GM21825 (cell line): ENCODE measurements around the gene EPOP.
A peak's percentile ranks its signal among the peaks of the same experiment; 100 is the strongest.

Source experiments
- ATAC-seq: cut with Tn5 transposase; IDR thresholded peaks from one replicate; pipeline ENCODE4 v1.9.1; 2021; ENCODE audit warnings: mild to moderate bottlenecking, moderate library complexity; ENCODE audit not compliant: unreplicated experiment

The EPOP gene

DNA sequence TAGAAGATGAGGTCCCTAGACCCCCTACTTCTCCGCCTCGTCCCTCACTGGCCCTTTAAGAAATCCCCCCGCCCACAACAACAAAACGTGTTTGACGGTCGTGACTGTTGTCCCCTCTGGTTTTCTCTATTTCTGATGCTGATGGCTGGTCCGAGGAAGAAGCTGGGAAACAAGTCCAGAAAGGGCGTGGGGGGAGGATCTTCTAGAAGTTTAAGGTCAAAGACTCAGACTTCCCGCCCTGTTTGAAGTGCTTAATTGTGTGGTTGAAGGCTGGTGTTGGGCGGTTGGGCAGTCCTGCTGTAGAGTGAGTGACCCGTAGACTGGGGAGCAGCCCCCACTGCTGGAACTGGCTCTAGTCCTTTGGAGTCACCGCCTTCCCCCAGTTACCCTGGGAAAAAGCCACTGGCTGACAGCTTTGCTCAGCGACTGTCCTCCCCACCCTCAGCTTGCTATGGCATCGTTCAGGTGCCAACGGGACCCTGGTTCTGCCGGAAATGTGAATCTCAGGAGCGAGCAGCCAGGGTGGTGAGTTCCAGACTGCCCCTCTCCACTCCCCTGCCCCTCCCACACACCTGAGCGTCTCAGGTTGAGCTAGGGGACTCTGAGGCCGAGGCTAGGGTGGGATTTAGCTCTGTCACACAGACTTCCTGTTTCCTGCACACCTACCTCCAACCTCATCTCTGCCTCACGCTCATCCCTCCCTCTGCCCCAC lies 31.9 kb upstream of the EPOP start:
- no peak for ATAC-seq

DNA sequence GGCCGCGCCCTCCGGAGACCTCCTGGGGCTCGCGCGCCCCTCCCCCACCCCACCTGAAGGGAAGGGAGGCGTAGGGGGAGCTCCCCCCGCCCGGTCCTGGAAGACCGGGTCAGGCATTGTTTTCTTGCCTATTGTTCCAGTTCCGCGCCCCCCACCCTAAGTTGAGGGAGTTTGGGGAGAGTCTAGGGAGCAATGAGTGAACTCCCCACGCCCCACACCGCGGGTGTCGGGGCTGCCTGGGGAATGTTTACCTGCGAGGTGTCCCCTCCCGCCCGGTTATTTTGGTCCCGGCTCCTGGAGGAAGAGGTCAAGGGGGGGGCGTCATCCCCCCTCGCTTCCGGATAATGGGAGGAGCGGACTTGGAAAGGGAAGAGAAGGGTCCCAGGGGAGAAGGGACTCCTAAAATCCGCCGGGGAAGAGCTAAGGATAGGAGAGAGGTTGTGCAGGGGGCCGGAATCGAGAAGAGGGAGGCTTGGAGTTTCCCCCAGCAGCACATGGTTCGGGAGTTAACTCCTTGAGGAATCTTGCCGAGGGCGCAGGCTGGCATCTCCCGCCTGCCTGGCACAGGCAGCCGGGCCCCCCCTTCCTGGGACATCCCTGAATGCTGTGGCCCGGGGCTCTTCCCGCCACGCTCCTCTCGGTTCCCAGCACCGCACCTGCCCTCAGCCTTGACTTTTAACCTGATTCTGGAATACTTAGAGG lies 31.2 kb upstream of the EPOP start:
- no peak for ATAC-seq

DNA sequence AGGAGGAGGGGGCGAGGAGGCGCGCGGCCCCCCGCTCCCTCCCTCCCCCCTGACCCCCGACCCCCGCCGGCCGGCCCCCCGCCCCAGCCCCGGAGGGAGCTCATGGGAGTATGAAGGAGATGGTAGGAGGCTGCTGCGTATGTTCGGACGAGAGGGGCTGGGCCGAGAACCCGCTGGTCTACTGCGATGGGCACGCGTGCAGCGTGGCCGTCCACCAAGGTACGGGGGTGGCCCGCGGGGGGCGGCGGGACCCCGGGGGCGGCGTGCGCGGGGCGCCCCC lies 30.7 kb upstream of the EPOP start:
- ATAC-seq = no peak

DNA sequence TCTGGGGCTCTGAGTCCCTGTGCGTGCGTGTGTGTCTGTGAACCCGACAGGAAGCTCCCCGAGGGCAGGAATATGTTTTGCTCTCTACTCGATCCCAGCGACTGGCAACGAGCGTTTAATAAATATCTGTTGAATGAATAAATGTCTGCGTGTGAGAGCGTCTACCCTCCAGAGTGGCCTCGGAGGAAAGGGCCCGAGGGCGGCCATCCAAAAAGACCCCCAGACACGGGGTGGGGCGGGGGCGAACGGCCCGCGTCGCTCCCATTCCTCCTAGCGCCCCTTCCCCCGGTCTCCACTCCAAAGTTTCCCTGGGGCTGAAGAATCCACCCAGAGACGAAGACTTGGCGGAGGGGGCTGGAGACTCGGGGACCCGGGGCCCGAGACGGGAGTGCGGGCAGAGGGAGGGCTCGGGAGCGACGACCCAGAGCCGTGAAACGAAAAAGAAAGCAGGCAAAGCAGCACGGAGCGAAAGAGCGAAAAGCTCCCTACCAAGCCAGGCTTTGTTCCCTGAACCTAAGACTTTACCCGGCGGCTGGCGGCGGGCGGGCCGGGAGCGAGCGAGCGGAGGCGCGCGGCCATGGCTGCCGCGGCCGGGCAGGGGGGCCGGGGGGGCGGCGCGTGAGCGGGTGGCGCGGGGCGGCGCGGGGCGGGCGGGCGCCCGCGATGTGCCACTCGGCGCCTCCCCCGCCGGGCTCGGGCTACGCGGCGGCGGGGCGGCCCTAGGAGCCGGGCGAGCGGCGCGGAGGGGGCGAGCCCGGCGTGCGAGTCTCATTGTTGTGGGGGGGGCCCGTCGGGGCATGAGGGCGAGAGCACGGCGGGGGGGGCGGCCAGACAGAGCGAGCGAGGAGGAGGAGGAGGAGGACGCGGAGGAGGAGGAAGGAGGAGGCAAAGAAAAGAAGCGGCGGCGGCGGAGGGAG lies 30.1 kb upstream of the EPOP start, which contains the start of gene MLLT6:
Gene MLLT6, plus strand, starts transcription at position 668 of the 917 bp plus-strand sequence. CDS start 360 bp downstream, outside the sequence.
- no peak for ATAC-seq

DNA sequence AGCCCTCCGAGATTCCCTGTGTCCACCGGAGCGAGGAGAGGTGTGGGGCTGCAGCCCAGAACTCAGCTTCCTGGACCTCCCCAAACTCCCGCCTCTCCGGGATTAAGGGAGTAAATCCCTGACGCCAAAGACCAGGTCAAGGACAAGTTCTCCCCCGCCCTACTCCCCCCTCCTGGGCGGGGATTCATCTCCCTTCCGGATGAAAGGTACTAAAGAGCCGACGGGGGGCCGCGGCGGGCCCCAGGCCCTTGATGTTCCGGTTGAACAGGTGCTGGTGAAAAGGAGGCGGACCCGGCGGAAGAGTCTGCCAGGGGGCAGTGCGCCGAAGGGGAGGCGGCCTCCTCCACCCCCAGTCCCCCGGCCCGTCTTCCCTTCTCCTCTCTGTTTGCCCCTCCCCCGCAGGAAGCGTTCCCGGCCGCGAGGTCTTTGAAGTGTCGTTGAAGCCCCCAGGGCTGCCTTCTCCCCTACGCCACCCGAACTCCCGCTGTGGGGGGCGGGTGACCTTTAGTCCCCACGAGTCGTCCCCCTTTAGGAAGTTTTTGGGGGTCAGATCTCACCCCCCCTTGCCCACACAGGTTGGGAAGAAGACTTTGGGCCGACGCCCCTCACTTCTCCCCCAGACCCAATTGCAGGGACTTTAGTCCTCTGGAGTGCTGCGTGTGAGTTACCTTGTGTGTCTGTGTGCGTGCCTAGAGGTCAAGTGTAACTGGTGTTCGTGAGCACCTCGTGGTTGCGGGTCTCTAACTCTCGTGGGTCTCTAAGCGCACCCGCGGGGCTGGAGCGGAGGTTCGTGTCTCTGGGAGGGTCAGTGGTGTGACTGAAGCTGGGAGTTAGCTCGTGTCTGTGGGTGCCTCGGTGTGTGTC lies 29.2 kb upstream of the EPOP start:
- no peak for ATAC-seq

DNA sequence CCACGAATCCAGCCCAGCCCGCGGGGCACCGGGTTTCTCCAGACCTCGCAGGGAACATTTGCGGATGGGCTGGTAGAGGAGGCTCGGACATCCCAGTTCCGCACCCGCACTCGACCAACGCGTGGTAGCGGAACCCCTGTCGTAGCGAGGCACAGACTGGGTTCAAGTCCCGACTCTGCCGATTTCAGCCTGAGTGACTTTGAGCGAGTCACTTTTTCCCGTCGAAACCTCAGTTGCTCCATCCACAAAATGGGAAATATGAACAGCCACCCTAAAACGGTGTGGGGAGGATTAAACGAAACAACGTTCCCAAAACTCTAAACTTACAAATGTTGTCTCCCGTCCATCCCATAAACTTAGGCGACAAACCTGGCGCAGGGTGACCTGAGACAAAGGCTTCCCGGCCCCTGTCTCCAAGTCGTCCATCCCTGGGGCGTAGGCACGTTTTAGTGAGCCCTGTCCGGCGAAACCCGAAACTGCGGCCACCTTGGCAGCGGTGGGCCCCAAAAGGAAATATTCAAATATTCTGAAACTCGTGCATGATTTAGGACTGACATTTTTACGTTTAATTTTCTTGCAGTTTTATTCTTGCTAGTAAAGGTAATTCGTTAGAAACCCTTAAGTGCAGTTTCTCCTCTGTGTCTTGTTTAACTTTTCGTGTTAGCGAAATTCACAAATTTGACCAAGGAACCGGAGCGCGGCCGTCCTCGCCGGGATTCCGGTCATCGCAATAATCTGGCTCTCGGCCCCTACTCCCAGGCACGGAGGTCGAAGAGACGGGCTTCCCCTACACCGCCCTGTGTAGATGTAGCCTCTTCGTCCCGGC lies 28.4 kb upstream of the EPOP start:
- no peak for ATAC-seq

DNA sequence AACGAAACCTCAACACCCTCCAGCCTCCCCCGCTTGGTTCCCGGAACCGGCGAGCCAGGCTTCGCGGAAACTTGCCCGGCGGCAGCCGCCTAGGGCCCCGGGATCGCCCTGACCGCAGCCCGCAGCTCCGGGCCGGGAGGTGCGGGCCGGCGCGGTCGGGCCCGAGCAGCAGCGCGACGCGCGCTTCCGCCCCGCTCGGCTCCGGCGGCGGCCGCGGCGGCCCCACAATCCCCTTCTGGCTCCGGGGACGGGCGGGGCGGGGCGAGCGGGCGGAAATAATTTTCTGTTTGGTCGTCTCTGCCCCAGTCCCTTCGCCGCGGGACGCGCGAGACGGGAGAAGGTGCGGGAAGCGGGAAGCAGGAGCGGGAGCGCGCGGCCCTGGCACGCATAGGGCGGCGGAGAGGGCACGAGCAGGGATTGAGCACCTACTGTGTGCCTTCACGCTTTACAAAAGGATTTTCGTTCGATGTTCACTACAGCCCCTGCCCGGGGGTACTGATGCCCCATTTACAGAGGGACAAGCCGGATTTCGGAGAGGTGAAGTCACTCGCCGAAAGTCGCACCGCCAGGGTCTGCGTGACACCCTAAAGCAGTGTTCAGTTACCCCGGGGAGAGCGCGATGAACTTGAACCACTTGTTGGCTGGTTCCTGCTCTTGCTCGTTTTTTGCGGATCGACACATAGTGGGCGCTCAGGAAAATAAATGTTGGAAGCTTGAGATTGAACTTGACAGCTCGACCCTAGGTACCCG lies 27.6 kb upstream of the EPOP start:
- peak; percentile 27 for ATAC-seq

DNA sequence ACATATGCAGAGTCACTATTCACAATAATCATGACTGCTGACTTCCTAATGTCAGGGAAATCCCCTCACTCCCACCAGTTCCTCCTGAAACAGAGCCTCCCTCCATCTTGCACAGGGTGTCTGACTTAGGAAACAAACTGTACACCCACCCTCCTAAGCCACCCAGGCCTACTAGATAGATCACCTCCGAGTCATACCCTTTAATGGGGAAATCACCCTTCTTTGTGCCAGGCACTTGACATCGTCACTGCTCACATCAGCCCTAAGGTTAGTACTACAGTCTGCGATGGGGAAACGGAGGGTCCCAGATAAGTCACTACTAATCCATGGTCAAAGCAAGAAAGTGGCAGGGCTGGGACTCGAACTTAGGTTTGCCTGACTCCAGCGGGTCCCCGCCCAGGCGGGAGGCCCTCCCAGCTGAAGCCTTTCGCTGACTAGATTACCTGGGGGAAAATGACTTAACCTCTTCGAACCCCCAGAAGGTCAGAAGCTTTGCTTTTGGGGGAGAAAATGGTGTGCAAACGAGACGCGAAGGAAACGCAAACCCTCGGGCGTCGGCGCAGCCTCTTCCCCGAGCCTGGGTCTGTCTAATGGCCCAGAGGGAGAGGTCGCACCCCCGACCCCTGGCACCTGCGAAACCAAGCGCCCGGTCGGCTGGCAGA lies 26.9 kb upstream of the EPOP start:
- peak; percentile 28 for ATAC-seq

DNA sequence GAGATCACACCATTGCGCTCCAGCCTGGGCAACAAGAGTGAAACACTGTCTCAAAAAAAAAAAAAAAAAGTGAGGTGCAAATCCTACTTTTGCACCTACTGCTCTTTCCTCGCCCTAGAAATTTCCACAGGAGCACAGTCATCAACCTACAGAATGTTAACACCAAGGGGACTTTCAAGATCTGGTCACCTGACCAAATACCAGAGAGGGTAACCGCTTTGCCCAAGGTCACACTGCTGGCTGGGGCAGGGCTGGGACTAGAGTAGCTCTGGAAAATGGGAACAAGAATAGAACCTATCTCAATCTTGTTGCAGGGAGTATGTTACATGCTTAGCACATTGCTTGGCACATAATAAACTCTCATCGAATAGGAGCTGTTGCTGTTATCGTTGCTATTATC lies 24.0 kb upstream of the EPOP start:
- no peak for ATAC-seq

DNA sequence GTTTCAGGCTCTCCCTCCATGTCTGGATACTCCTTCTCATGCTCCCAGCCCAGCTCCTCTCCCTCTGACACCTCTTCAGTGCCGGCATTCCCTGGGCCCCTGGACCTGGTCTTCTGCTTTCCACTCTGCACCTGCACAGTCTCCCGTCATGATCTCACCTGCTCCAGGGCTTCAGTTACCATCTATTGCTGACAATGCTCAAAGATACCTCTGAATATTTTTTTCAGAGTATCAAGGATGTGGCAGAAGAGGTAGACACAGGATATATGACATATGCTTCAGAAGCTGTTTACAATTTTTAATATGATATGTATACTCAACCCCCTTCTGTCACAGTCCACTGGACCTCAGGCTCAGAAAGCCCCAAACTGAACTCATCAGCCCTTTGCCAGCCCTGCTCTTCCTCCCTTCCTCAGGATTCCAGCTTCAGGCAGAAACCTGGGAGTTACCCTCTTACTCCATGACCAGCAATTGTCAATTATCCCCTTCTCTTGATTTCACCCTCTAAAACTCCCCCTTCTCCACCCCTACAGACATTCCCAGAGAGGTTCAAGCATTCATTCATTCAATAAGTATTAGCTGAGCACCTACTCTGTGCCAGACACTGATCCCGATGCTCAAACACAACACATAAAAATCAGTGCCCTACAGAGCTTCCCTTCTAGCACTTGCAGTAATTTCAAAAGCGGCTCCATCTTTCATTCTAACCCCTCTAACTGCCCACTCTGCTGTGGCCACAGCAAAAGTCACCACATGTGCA lies 22.5 kb upstream of the EPOP start:
- ATAC-seq = no peak

DNA sequence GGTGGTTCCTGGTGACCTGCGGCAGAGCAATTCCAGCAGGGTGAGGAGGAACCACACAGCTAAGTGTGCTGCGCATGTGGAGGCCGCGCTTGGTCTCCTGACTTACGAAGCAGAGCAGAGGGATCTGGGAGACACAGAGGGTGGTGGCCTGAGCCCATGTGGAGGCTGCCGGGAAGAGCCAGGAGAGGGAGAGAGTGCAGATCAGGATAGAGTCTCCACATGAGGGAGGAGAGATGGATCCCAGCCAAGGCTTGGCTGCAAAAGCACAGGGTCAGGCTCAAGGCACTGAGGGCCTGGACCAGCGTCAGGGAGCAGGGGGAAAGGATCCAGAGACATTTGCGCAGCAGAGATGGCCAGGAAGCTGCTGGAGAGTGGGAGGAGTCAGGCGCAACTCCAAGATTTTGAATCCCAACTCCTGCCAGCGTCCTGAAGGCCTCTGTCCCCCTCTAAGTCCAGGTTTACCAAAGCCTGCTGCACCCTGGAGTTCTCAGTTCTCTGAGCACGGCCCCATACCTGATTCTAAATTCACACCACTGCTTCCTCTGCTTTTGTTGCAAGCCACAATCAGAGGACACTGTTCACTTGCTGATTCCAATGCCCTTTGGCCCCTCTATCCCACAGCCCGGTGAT lies 19.1 kb upstream of the EPOP start:
- no peak for ATAC-seq

DNA sequence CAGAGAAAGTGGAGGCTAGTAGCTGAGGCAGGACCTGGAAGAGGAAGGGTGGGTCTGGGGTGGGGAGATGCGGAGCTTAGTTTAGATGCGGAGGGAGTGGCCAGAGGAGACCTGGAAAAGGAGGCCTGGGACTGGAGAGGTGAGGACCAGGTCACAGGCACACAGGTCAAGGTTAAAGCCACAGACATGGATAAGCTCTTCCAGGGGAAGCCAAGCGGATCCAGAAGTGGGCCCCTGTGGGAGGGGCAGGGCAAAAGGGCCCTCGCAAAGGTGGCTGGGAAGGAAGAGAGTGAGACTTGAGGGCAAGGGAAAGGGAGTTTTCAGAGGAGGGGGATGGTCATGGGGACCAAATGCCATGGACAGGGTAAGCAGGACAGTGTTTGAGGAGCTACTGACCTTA lies 16.4 kb upstream of the EPOP start:
- ATAC-seq = no peak

DNA sequence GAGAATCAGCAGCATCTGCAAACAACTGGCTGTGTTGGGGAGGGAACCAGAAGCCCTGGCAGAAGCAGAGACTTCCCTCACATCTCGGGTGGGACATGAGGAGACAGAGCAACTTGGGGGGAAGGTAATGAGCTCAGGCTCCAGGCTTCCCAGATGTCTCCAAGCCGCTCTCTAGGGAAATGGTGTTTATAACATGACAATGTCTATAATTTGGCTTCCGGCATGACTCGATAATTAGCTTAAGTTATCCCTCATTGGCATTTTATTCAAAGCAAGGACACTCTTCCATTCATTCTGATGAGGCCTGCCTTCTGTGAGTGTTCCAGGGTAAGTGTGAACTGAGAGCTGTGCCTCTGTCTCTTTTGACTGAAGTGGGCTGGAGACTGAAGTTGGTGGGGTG lies 15.6 kb upstream of the EPOP start:
- no peak for ATAC-seq

DNA sequence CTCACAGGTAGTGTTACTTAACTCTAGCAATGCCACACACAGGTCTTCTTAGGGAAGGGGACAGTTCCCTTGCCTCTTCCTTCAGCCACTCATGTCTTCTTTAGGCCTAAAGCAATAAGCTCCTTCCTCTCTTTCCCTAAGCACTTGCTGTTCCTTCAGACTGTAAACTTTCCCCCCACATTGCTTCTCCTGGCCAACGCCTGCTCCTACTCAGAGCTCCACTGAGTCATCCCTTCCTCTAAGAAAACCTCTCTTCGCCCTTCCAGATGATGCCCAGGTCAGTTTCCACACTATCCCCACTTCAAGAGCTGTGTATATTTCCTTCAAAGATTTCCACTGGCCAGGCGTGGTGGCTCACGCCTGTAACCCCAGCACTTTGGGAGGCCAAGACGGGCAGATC lies 12.5 kb upstream of the EPOP start:
- no peak for ATAC-seq

DNA sequence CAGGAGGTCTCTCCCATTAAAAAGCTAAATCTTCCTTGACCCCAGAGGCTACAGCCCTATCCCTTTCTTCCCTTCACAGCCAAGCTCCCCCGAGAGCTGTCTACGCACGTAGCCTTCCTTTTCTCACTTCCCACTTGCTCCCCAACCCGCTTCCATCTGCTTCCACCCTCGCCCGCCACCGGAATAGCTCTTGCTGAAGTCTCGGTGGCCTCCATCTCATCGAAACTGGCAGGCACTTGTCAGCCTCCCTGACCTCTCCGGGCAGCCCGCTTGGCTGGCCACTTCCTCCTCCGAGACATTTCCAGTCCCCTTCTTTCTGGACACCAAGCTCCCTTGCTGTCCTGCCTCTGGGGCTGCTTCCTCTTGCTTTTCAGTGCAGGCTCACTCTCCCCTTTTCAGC lies 10.7 kb upstream of the EPOP start:
- no peak for ATAC-seq

DNA sequence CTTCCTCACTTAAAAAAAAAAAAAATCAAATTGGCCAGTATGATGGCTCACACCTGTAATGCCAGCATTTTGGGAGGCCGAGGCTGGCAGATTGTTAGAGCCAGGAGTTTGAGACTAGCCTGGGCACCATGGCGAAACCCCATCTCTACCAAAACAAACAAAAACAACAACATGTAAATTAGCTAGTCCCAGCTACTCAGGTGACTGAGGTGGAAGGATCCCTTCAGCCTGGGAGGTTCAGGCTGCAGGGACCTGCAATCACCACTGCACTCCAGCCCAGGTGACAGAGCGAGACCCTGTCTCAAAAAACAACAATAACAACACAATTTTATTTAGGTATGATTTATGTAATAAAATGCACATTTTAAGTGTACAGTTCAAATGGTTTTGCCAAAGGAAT lies 6.3 kb upstream of the EPOP start:
- no peak for ATAC-seq

DNA sequence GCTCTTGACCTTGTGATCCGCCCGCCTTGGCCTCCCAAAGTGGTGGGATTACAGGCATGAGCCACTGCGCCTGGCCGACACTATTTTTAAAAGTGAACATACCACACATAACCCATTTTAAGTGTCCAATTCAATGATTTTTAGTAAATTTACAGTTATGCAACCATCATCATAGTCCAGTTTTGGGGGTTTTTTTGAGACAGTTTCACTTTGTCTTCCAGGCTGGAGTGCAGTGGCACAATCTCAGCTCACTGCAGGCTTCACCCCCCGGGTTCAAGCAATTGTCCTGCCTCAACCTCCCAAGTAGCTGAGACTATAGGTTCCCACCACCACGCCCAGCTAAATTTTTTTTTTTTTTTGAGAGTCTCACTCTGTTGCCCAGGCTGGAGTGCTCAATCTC lies 3.1 kb upstream of the EPOP start:
- no peak for ATAC-seq
